Prostate gland (tissue), 2 donors: ENCODE data around the gene SLC5A6.
"Not testable (repeated sequence)": the region's sequence is repeated elsewhere in the genome, so short reads cannot be mapped to it uniquely, and the experiment has no call there.

Source experiments
- POLR2A ChIP-seq: fragments of 450-650 bp; IDR thresholded peaks from one replicate; pipeline ENCODE4 v1.6.1; 2016; ENCODE audit warnings: antibody characterized with exemption, mild to moderate bottlenecking
- POLR2AphosphoS5 ChIP-seq: sonication (generic); formaldehyde crosslinking; IDR thresholded peaks from one replicate; pipeline ENCODE4 v1.6.1; 2017; ENCODE audit warnings: antibody characterized with exemption
- TF ChIP-seq, protein P1 (sequence below), 4 experiments: fragments of 200-600 bp in 2 of 4; fragments of 450-650 bp in 2 of 4; sonication (generic) in 2 of 4; IDR thresholded peaks; 1 replicate in 3 of 4; 2 replicates in 1 of 4; pipeline ENCODE4 v1.5.1; 2016 to 2019; ENCODE audit warnings: antibody characterized with exemption in 4 of 4, mild to moderate bottlenecking in 2 of 4, moderate library complexity in 2 of 4

DNA sequence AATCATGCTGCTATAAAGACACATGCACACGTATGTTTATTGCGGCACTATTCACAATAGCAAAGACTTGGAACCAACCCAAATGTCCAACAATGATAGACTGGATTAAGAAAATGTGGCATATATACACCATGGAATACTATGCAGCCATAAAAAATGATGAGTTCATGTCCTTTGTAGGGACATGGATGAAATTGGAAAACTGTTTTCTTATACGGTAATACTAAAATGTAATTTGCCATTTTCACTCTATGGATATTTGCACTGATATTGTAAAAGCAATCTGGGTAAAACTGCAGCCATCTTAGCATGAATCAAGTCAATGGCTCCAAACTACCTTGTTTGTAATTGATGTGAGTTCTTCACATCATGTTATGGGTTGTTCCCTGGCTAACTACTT lies 16.3 kb downstream of the SLC5A6 start:
- TF ChIP-seq POLR2A, POLR2AphosphoS5: not testable (repeated sequence)
- TF ChIP-seq, protein P1, sequence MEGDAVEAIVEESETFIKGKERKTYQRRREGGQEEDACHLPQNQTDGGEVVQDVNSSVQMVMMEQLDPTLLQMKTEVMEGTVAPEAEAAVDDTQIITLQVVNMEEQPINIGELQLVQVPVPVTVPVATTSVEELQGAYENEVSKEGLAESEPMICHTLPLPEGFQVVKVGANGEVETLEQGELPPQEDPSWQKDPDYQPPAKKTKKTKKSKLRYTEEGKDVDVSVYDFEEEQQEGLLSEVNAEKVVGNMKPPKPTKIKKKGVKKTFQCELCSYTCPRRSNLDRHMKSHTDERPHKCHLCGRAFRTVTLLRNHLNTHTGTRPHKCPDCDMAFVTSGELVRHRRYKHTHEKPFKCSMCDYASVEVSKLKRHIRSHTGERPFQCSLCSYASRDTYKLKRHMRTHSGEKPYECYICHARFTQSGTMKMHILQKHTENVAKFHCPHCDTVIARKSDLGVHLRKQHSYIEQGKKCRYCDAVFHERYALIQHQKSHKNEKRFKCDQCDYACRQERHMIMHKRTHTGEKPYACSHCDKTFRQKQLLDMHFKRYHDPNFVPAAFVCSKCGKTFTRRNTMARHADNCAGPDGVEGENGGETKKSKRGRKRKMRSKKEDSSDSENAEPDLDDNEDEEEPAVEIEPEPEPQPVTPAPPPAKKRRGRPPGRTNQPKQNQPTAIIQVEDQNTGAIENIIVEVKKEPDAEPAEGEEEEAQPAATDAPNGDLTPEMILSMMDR (IDR thresholded peaks at IDR 0.05): not testable (repeated sequence)
